HG03066 (cell line): ENCODE results near the gene ADGRB2.

Source experiments
- ATAC-seq: cut with Tn5 transposase; IDR thresholded peaks from one replicate; pipeline ENCODE4 v1.9.1; 2021; ENCODE audit warnings: low read depth; ENCODE audit not compliant: unreplicated experiment

The ADGRB2 gene

GRCh38 chr1:31750858-31751510 lies 13.2 kb downstream of the ADGRB2 start:
- no peak for ATAC-seq

GRCh38 chr1:31749785-31750735 lies 14.1 kb downstream of the ADGRB2 start:
- ATAC-seq: no peak

- ATAC-seq: no peak
Measured at GRCh38 chr1:31748365-31748764, 15.8 kb downstream of the ADGRB2 start.

- ATAC-seq: no peak
Measured at GRCh38 chr1:31747304-31747703, 16.8 kb downstream of the ADGRB2 start.

GRCh38 chr1:31746687-31747086 lies 17.5 kb downstream of the ADGRB2 start:
- no peak for ATAC-seq

- ATAC-seq: no peak
Measured at GRCh38 chr1:31745946-31746670, 18.0 kb downstream of the ADGRB2 start.

- no peak for ATAC-seq
Measured at GRCh38 chr1:31745096-31745945, 18.8 kb downstream of the ADGRB2 start.

GRCh38 chr1:31744165-31744888 lies 19.8 kb downstream of the ADGRB2 start:
- ATAC-seq: no peak

GRCh38 chr1:31742462-31743212 lies 21.5 kb downstream of the ADGRB2 start:
- ATAC-seq: no peak

GRCh38 chr1:31739346-31739745 lies 24.8 kb downstream of the ADGRB2 start:
- no peak for ATAC-seq

- no peak for ATAC-seq
Measured at GRCh38 chr1:31736675-31737074, 27.5 kb downstream of the ADGRB2 start.

GRCh38 chr1:31735571-31735970 lies 28.6 kb downstream of the ADGRB2 start:
- no peak for ATAC-seq

- no peak for ATAC-seq
Measured at GRCh38 chr1:31734582-31735107, 29.5 kb downstream of the ADGRB2 start.

GRCh38 chr1:31733389-31734219 lies 30.5 kb downstream of the ADGRB2 start:
- ATAC-seq: no peak

GRCh38 chr1:31732751-31733289 lies 31.3 kb downstream of the ADGRB2 start:
- no peak for ATAC-seq

GRCh38 chr1:31732343-31732742 lies 31.8 kb downstream of the ADGRB2 start:
- ATAC-seq: no peak

GRCh38 chr1:31731049-31731565 lies 33.0 kb downstream of the ADGRB2 start:
- ATAC-seq: no peak
